GM04504 (cell line): ENCODE measurements around the gene BNIP5.

Experiments
- DNase-seq: peaks from one replicate; pipeline ENCODE4 v3.0.0-alpha.2; 2012; ENCODE audit warnings: low read depth

BNIP5 gene

GRCh38 chr6:36296240-36296639 lies 40.4 kb downstream of the BNIP5 start:
- DNase-seq = peak; percentile 8

DNA sequence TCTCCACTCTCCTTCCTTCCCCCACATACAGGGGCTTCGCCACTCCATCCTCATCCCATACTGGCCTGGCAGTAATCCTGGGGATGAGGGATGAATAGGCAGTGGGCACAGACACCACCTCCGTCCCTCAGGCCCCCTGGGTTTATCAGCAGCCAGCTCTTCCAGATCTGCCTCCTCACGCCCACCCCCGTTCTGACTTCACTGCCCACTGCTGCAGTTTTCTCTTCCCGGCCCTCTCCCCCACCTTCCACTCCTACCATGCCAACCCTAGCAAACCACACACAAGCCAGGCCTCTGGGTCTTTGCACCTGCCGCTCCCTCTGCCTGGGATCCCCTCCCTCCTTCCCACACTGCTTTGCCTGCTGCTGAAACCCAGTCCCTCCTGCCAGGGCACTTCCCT lies 44.5 kb downstream of the BNIP5 start:
- DNase-seq = no peak

DNA sequence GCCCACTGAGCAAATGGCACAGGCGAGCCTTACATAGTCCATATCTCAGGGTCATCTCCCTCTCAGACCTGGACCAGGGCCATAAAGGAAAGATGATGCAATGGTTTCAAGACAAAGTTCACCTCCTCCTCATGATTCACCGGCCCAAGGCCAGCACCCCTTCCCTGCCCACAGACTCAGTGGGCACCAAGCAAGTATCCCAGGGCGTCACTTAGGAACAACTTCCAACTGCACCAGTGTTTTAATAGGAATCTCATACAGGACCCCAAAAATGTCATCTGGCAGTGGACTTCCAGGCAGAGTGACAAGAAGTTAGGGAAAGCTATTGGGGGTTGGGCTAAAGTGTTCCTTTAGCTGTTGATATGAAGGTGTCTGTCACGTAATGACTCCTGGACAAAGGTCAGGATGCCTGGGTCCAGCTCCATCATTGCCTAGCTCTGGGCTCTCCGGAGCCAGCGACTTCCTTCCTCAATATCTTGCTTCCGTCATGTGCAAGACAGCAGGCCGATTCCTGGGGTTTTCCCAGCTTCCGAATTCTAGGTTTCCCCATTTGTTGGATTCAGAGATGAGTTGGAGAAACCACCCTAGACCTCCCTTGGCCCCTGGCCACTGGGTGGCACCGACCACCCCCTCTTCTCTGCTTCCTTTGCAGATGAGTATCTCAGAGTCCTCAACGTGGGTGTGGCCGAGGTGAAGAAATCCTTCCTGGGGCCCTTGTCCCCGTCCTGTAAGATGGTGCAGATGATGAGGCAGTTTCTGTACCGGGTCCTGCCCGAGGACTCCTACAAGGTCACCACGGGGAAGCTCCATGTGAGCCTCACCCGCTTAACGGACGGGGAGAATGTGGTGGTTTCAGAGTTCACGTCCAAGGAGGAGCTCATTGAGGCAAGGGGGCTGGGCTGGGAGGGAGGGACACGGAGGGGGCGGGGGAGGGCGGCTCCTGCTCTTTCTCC lies 45.7 kb downstream of the BNIP5 start:
- DNase-seq = no peak

DNA sequence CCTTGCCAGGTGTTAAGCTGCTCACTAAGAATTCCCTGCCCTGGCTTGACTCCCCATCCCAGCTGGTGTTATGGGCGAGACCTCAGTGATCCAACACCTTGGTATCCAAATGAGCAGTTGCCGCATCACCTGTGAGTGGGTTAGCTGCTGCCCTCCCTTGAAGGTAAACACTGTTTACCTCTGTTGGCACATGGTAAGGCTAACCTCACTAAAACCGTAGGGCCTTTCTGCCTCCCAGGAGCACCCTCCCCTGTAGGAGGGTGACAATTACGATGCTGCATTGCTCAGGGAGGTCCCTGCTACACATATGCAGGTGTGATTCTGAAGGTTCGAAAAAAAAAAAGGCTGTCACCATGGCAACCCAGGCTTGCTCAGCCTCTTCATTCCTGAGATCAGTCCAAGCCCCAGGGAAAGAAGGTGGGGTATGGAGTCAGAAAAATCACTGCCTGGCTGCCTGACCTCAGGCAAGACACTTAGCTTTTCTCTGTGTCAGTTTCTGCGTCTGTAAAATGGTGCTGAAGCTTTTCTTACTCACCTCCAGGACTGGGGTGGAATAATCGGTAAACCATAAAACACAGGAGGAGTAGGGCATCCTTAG lies 47.3 kb downstream of the BNIP5 start:
- DNase-seq = no peak

GRCh38 chr6:36286858-36287257 lies 49.8 kb downstream of the BNIP5 start:
- no peak for DNase-seq

DNA sequence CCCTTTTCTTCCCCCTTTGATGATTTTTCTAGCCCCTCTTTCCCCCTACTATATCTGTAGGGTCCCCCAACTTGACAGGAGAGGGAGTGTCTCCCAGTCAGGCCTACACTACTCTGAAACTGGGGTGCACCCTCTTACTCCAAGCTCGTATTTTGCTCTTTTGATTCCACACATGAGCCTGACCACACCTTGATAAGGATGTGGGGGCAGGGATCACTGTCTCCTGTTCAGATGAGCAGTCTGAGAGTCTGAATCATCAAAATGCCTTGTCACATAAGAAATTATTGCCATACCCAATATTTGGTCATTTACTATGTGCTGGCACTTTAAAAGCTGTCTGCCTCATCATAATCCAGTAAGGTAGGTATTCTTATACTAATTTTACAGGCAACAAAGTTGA lies 50.9 kb downstream of the BNIP5 start:
- DNase-seq = no peak

DNA sequence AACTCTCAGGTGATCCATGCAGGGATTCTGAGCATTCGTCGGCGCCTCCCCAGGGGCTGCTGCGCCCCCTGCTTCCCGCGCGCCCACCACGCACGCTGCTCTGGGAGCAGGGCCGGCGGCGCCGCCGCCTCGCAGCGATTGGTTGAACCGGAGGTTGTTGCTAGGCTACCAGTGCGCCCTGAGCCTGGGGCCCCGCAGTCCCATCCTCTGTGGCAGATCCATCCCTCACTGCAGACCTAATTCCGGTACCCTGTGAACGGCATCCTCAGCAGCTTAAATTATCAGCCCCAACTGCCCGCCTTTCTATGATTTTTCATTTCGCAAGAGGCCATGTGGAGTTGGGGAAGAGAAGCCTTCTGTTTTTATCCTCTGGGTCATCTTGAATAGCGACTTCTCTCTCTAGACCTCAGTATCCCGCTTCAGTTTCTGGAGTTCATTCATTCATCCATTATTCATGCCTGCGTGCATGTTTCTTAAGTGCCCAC lies 51.5 kb downstream of the BNIP5 start:
- DNase-seq = no peak

- DNase-seq = no peak
Observed at GRCh38 chr6:36284359-36284758, 52.3 kb downstream of the BNIP5 start.

- no peak for DNase-seq
Observed at GRCh38 chr6:36283608-36284007, 53.1 kb downstream of the BNIP5 start.

DNA sequence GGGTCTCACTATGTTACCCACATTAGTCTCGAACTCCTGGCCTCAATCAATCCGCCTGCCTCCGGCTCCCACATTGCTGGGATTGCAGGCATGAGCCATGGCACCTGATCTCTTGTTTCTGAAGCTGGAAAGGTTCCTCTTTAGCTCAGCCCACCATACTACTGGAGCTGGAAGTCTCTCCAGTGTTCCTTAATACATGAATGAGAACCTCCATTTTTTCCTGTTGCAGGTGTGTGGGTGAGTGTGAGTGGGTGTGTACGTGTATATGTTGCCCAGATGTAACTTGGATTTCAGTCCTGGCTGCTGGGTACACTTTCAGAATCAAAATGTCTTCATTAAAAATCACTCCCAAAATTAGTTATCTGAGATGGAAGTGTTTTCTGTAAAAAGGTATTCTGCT lies 55.7 kb downstream of the BNIP5 start:
- DNase-seq = no peak

- DNase-seq = no peak
Observed at GRCh38 chr6:36280467-36280866, 56.2 kb downstream of the BNIP5 start.

DNA sequence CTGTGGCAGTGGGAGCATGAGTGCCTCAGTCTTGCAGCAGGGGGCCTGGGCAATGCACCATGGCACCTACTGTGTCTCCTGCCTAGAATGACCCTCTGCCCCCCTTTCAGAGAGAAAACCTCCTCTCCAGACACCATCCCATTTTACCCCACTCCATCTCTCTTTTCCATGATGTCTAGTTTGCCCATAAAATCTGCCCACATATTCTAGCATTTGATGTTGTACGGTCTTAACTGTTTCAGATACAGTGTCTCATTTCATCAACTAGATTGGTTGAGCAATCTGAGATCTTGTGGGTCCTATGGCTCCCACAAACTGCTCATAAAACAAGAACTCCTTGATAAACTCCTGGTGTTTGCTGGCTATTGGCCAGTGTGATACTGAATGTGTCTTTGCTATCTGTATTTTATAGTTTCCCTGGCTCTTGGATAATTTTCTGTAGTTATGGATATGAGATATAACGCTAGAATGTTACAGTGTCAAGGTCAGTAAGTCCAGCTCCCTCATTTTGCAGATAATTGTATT lies 58.7 kb downstream of the BNIP5 start:
- no peak for DNase-seq

GRCh38 chr6:36276581-36277536 lies 59.8 kb downstream of the BNIP5 start:
- DNase-seq = no peak

DNA sequence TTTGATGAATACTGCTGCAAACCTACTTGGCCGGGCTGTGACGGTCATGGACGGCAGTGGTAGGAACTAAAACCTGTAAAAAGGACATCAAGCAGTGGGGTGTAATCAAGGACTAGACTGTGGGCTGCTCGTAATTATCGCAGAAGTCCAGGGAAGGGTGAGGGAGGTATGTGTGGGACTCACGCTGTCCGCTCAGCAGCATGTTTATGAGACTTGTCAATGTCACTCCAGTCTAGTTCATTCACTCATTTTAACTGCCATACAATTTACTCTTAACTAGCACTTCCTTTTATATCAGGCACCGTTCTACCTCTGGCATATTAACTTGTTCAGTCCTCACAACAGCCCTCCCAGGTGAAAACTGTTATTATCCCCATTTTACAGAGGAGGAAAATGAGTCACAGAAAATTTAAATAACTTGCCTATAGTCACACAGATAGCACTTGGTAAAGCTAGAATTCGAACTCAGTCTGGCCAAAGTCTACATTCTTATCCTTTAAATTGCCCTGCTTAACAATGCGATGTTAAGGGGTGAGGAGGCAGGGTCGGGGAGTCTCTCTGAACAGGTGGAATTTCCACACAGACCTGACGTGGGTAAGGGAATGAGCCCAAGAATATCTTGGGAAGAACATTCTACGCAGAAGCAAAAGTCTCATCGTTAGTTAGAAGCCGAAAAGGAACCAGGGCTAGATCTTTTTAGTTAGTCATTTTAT lies 62.7 kb downstream of the BNIP5 start:
- DNase-seq = no peak

DNA sequence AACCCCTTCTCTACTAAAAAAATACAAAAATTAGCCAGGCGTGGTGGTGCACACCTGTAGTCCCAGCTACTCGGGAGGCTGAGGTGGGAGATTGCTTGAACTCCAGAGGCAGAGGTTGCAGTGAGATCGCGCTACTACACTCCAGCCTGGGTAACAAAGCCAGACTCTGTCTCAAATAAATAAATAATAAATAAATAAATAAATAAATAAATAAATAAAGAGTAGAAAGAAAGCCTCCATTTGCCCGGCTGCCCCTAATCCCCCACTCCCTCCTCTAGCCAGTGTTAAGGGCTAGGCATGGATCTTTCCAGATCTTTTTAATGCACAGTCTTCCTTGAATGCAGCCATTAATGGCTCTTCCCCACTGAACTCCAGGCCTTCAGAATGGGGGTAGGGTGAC lies 63.6 kb downstream of the BNIP5 start:
- no peak for DNase-seq

- DNase-seq = no peak
Observed at GRCh38 chr6:36272234-36272633, 64.5 kb downstream of the BNIP5 start.

DNA sequence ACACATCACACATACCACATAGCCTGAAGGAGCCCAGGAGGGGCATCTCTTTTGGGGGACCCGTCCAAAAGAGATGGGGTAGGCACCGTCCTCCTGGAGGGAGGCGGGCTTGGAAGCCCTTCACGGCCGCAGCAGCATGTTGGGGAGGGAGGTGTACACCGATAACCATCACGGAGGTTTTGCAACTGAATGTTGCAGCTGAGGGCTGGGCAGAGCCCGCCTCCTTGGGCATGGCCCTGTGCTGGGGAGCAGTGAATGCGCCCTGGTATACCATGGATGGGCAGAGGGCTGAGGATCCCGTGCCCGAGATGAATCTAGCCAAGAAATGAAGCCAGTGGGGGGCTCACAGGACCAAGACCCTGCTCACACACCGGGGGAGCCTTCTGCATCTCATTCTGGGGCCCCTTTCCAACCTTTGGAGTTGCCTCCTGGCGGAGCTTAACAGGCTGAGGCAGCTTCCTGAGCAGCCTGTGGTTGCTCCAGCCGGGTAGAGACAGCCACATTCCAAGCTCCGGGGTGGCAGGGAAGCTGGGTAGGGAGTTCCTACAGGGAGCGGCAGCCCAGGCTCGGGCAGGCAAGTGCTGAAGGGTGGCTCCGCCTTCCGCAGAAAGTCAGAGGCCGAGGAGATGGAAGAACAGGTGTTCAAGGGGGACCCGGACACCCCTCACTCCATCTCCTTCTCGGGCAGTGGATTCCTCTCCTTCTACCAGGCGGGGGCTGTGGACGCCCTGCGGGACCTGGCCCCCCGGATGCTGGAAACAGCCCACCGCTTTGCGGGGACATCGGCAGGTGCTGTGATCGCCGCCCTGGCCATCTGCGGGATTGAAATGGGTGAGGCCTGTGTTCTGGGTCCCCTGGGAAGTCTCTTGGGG lies 66.6 kb downstream of the BNIP5 start, which contains the start of gene PNPLA1:
Gene PNPLA1 (plus strand): TSS at position 227 of the 872 bp plus-strand sequence. CDS start 400 bp downstream, at position 627.
- no peak for DNase-seq

GRCh38 chr6:36268478-36269275 lies 68.0 kb downstream of the BNIP5 start:
- DNase-seq = no peak

DNA sequence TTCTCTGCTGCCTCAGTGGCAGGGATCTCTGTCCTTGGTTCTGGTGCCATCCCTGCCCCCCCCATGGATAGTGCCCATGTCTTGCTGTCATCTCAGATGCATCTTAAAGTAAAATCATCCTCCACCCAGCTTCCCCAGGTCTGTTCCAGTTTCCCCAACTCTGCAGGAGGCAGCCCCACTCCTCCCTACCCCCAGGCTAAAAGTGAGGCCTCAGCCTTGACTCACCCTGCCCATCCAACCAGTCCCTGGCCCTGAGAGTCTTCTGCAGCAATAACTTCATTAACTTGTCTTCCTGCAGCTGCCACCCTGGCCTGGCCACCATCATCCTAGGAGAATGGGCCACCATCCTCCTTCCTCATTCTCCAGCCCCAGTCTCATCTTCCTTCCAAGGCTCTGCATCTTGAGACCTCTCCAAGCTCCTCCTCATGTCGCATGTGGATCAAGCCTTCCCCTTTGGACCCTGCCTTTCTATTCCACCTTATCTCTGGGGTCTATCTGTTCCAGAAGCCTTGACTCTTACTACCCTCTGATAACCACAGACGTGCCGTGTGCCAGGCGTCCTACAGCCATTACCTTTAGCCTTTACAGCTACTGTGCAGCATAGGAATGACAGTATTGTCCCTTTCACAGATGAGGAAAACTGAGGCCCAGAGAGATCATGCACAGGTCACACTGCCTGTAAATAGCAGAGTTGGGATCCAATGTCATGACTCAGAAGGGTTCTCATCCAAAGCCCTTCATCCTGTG lies 68.8 kb downstream of the BNIP5 start:
- DNase-seq = no peak
